Bronchus fibroblast of lung (primary cell): ENCODE results near the gene OR6C2. TPM values are rescaled to one million over a fixed set of nuclear protein-coding genes. Genes with fewer than 3 reads are reported as not detected.

Experiments
- total RNA-seq: library from RNA; depleted of rRNA; stranded (reverse); fragments of >200 nt; gene quantifications from 2 replicates; pipeline ENCODE4 v1.2.3, GENCODE V29; 2015

The OR6C2 gene
- total RNA-seq: not detected in 2 replicates

GRCh38 chr12:55443776-55444175 is at the start of gene OR6C2:
OR6C2 (plus strand) TSS chr12:55444076; CDS start chr12:55452214, 8,138 bp downstream.

DNA sequence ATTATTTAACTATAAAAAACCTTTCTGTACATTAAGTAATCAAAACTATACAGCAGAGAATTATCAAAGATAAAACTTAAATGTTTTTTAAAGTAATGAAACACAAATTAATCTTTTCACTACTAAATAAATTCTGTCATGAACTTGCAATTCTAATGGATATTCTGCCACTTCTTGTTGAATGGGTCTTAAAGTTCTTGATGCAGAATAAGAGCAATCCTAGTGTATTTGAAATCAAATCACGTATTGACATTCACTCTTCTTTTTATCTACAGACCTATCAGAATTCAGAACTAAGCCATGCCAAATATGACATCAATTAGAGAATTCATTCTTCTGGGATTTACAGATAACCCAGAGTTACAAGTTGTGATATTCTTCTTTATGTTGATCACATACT is 43.6 kb upstream of the OR6C2 start, which contains the start of gene OR6C65:
TSS of gene OR6C65 (plus strand) at position 301 of the 400 bp plus-strand sequence. CDS start at position 301, 0 bp downstream.

DNA sequence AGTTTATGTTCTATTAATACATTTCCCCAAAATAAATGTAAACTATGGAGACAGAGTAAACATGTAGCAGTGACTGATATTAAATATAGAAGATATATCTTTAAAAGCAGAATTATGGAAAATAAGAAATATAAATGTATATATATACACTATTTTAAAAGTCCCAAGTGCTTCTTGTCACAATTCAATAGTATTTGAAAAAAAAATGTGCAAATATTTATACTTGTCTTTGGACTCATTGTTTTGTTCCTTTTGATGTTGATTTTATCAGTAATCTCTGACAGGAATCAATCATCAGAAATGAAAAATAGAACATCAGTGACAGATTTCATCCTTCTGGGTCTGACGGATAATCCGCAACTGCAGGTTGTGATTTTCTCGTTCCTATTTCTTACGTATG is 17.9 kb upstream of the OR6C2 start, which contains the start of gene OR6C76:
TSS of gene OR6C76 (plus strand) at position 301 of the 400 bp plus-strand sequence. CDS start at position 301, 0 bp downstream.

DNA sequence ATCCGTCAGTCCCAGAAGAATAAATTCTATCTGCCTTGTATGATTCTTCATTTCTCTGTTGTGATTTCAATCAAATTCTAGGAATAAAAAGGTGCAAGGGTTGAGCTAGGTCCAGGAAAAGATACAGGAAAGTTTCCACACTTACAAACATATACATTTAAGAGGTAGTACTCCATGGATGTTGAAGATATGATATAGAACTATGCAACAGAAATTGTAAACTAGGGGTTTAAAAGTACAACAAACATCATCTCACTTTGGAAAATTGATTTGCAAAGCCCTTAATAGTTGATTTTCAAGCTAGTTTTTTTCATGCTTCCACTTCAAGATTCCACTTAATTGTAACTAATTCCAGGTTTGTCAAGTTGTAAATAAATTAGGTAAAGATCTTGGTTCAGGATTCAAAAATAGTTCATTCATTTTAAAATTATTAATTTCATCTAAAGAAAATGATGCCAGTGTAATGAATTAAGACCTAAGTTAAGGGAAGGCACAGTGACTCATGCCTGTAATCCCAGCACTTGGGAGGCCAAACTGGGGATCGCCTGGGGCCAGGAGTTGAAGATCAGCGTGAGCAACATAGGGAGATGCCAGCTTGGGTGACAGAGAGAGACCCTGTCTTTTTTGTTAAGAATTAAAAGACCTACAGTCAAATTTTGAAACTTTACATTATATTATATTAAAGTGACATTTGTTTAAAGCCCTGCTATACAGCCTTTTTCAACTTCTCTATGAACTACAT is 26.4 kb downstream of the OR6C2 start, which contains the start of gene OR6C70:
TSS of gene OR6C70 (minus strand) at position 51 of the 742 bp plus-strand sequence. CDS start at position 51, 0 bp downstream.

DNA sequence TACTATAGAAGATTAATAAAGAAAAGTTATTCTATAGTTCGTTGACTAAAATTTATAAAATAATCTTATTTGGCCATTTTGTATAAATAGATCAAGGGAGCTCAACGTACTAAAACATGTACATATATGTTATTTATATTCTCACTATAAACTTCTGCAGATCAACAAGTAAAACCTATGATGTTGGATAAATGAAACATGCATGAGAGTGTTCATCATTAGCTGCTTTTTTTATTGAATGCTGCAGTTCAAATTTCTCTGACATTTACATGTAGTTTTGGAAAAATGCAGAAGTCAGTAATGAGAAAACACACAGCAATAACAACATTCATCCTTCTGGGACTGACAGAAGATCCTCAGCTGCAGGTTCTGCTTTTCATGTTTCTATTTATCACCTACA is 48.2 kb downstream of the OR6C2 start, which contains the start of gene OR6C68:
TSS of gene OR6C68 (plus strand) at position 301 of the 400 bp plus-strand sequence. CDS start at position 301, 0 bp downstream.

Other genes with a start within 250 kb of the OR6C2 start
- not detected in 2 replicates for gene OR10A7, start 223.1 kb upstream of the OR6C2 start, total RNA-seq
- not detected in 2 replicates for gene OR6C74, start 199.5 kb upstream of the OR6C2 start, total RNA-seq
- not detected in 2 replicates for gene OR6C6, start 147.5 kb upstream of the OR6C2 start, total RNA-seq
- gene OR6C1, start 129.7 kb upstream of the OR6C2 start, total RNA-seq: not detected in 2 replicates
- gene OR6C3, start 113.3 kb upstream of the OR6C2 start, total RNA-seq: not detected in 2 replicates
- not detected in 2 replicates for gene OR6C75, start 81.1 kb upstream of the OR6C2 start, total RNA-seq
- gene OR6C65, start 43.5 kb upstream of the OR6C2 start, total RNA-seq: not detected in 2 replicates
- gene OR6C76, start 17.8 kb upstream of the OR6C2 start, total RNA-seq: not detected in 2 replicates
- gene OR6C70, start 26.1 kb downstream of the OR6C2 start, total RNA-seq: not detected in 2 replicates
- not detected in 2 replicates for gene OR6C68, start 48.3 kb downstream of the OR6C2 start, total RNA-seq
- not detected in 2 replicates for gene OR6C4, start 105.5 kb downstream of the OR6C2 start, total RNA-seq
- not detected in 2 replicates for gene OR2AP1, start 128.4 kb downstream of the OR6C2 start, total RNA-seq
- gene OR10P1, start 192.8 kb downstream of the OR6C2 start, total RNA-seq: not detected in 2 replicates